Motor neuron (in vitro differentiated cells): Measurements from ENCODE around the gene SGPP1. TPM values are rescaled to one million over a fixed set of nuclear protein-coding genes. Genes with fewer than 3 reads are reported as not detected.
"Not testable (repeated sequence)": the region's sequence is repeated elsewhere in the genome, so short reads cannot be mapped to it uniquely, and the experiment has no call there.

Experiments
- ATAC-seq, 8 experiments: fragments of 200-7000 bp; cut with Tn5 transposase; replicated peaks in 6 of 8; 2 replicates each; pipeline ENCODE4 v1.8.0; 2021; ENCODE audit warnings: mild to moderate bottlenecking in 8 of 8, moderate library complexity in 8 of 8
- H3K27ac ChIP-seq, 2 donors: fragments of 250-450 bp; sonication (Bioruptor Pico); 2 replicates each; pipeline ENCODE4 v1.9.0; 2021; ENCODE audit warnings: antibody characterized with exemption in 2 of 2, mild to moderate bottlenecking in 2 of 2, moderate library complexity in 1 of 2
- H3K4me1 ChIP-seq, 2 donors: fragments of 250-450 bp; sonication (Bioruptor Pico); replicated peaks in 1 of 2; 2 replicates each; pipeline ENCODE4 v1.6.1; 2021; ENCODE audit warnings: antibody characterized with exemption in 2 of 2, mild to moderate bottlenecking in 2 of 2, moderate library complexity in 1 of 2
- H3K4me3 ChIP-seq, 5 donors: fragments of 250-450 bp; sonication (Bioruptor Pico); 2 replicates each; pipeline ENCODE4 v1.9.0; 2021; ENCODE audit warnings: antibody characterized with exemption in 5 of 5, mild to moderate bottlenecking in 5 of 5, moderate library complexity in 4 of 5
- WGBS, 10 experiments: fragments of 450-650 bp; shearing (Covaris generic); methylation state at CpG; one replicate each; pipeline ENCODE4 v1.0.0; 2022; 5-methylcytosine and 5-hydroxymethylcytosine counted together
- in situ Hi-C, 9 experiments: fragments of 400-800 bp; cut with MboI; loops; one replicate each; pipeline ENCODE4 v1.15.0; 2021; ENCODE audit warnings: low sequenced_read_pairs in 9 of 9, low pct_unique_long_range_greater_than_20kb in 2 of 9; ENCODE audit not compliant: unreplicated experiment in 9 of 9
- total RNA-seq, 8 experiments: library from RNA; unstranded; fragments of 300-600 nt; gene quantifications; 2 replicates each; pipeline versions ENCODE4 v1.2.3 to v1.2.4, GENCODE V29; 2022

The SGPP1 gene
- total RNA-seq, 8 experiments from 2014 or later = 6.2 to 16.8 (median 8.5) TPM

DNA sequence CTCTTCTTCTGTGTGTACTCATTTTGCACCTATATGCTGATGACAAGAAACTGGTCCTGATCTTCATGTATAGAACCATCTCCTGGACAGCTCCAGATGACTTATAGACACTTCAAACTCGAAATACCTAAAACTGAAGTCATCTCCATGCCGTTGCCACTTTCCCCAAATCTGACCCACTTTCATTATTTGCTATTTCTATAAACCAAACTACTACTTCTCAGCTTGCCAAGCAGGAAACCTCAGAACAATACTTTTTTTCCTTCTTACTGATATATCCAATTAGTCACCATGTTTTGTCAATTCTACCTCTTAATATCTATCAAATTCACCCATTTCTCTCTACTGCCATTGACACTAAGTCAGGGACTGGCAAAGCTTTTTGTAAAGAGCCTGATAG is 14.8 kb downstream of the SGPP1 start:
- WGBS, 10 experiments = 0 to 94% (median 88%) methylated on average over 1 to 2 of the region's 2 CpGs; no CpG with 5 or more reads in 2 of the 10 experiments
- in situ Hi-C loops = no loop called here

DNA sequence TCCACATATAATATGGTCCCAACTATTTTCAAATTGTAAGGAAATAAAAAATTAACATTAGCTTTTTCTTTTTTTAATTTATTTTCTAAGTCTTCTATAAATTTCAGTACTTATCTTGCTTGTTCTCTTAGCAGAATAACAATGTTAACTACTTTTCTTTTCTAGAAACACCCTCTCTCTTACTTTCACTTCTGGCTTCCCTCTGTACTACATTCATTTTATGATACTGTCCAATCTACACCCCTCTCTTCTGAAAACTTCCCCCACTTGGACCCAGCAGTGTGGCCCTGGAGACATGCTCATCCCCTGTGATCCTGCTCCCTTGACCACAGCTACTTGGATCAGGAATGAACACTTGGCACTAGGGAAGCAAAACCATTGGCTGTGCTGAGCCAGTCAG is 15.7 kb downstream of the SGPP1 start:
- in situ Hi-C loops = no loop called here

More for the DNA sequence above, 14.8 kb downstream of the SGPP1 start:
- Histone ChIP-seq H3K27ac (no peak overlapping the region), H3K4me1 (no peaks in the 10 kb centered on the region), H3K4me3 (no peak overlapping the region)
- no peak for ATAC-seq

GRCh38 chr14:63710497-63710896 is 17.4 kb downstream of the SGPP1 start:
- Histone ChIP-seq H3K27ac (no peak overlapping the region), H3K4me1 (no peaks in the 10 kb centered on the region), H3K4me3 (no peak overlapping the region)
- in situ Hi-C loops = no loop called here
- no peak for ATAC-seq
- 87 to 100% (median 100%) methylated on average over 1 to 4 of the region's 4 CpGs for WGBS, 10 experiments

More for the DNA sequence above, 15.7 kb downstream of the SGPP1 start:
- Histone ChIP-seq H3K27ac (no peak overlapping the region), H3K4me3 (no peak overlapping the region), H3K4me1 (no peaks in the 10 kb centered on the region)
- no peak for ATAC-seq

DNA sequence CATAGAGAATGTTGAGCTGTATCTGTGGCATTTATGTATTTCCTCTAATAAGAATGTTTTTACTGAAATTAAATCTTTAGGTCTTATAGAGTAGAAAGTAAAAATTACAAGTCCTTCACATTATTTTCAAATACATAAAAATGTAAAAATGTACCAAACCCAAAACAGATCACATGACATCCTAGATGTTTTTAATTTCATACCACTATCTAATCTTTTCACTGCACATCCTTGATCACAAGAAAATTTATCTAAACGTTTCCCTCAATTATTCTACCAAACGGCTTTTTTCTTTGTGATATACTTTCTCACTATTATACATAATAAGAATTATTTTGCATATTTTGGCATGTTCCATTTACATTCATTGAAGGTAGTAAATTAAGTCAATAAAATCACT is 18.3 kb downstream of the SGPP1 start:
- in situ Hi-C loops = no loop called here
- Histone ChIP-seq H3K27ac (no peak overlapping the region), H3K4me3 (no peak overlapping the region), H3K4me1 (no peaks in the 10 kb centered on the region)
- WGBS, 10 experiments = 49 to 100% (median 83%) methylated on average over 1 to 2 of the region's 2 CpGs; no CpG with 5 or more reads in 1 of the 10 experiments
- no peak for ATAC-seq

GRCh38 chr14:63707216-63707615 is 20.6 kb downstream of the SGPP1 start:
- WGBS, 10 experiments = 50 to 96% (median 74%) methylated on average over 1 to 7 of the region's 8 CpGs
- no peak for ATAC-seq
- H3K4me3 ChIP-seq = no peak overlapping the region
- in situ Hi-C loops = no loop called here
- no peak overlapping the region for H3K27ac ChIP-seq
- no peaks in the 10 kb centered on the region for H3K4me1 ChIP-seq

DNA sequence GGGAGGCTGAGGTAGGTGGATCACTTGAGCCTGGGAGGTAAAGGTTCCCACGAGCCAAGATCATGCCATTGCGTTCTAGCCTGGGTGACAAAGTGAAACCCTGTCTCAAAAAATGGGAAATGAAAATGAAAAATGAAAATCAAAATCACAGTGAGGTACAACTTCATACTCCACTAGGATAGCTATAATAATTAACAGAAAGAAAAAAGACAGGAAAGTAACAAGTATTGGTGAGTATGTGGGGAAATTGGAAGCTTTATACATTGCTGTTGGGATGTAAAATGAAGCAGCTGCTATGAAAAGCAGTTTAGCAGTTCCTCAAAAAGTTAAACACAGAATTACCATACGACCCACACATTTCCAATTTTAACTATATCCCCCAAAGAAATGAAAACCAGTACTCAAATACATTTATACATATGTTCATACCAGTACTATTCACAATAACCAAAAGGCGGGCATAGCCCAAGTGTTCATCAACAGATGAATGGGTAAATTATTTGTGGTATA is 22.2 kb downstream of the SGPP1 start:
- in situ Hi-C loops = no loop called here
- ATAC-seq = no peak
- no peak overlapping the region for H3K4me3 ChIP-seq
- H3K27ac ChIP-seq = no peak overlapping the region
- WGBS, 10 experiments = 8 to 100% (median 81%) methylated on average over 1 to 4 of the region's 4 CpGs
- H3K4me1 ChIP-seq = no peaks in the 10 kb centered on the region

DNA sequence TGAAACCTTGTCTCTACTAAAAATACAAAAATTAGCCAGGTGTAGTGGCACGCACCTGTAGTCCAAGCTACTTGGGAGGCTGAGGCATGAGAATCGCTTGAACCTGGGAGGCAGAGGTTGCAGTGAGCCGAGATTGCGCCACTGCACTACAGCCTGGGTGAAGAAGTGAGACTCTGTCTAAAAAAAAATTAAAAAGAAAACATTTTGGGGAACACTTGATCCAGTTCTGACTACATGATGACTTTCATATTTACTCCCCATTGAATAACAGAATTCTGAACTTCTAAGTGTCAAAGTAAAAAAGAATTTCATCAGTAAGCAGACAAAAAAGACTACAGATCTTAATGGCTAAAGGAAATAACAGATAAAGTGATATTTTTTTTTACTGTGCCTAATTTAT is 25.3 kb downstream of the SGPP1 start:
- H3K4me3 ChIP-seq, in situ Hi-C loops, ATAC-seq, H3K4me1 ChIP-seq, H3K27ac ChIP-seq: not testable (repeated sequence)
- 83 to 100% (median 93%) methylated on average over 1 to 4 of the region's 4 CpGs; no CpG with 5 or more reads in 1 of the 10 experiments for WGBS, 10 experiments

DNA sequence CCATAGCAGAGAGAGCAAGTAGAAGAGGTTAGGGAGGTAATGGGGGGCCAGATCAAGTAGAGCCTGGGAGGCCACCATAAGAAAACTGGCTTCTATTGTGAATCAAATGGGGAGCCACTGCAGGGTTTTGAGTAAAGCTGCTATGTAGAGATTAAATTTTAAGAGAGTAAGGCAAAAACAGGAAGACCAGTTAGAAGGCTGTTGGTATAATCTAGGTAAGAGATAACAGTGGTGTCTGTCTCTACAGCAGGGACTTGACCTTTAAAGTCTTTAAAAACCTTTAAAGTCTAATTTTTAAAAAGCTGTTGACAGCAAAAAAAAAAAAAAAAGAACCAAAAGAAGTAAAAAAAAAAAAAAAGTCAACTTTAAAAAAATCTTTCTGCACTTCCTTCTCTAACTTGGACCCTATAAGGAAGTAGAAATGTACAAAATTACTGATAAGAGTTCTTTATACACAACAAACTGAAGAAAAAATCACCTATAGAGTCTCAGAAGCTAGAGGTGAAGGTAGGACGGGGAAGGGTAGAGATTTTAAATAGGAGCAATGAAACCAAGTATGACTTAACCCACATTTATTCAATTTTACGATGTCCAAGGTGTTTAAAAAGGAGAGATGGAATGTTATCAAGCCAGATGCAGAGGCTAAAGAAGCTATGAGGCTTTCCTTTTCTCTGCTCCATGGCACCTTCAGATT is 26.1 kb downstream of the SGPP1 start:
- H3K4me3 ChIP-seq = no peak overlapping the region
- H3K27ac ChIP-seq = no peak overlapping the region
- WGBS, 10 experiments = 74 to 100% (median 88%) methylated on average over 2 of the region's 2 CpGs; no CpG with 5 or more reads in 1 of the 10 experiments
- no peaks in the 10 kb centered on the region for H3K4me1 ChIP-seq
- in situ Hi-C loops = no loop called here
- ATAC-seq = no peak

GRCh38 chr14:63692310-63693020 is 35.4 kb downstream of the SGPP1 start:
- no peaks in the 10 kb centered on the region for H3K4me1 ChIP-seq
- 83 to 100% (median 92%) methylated on average over 1 to 4 of the region's 5 CpGs for WGBS, 10 experiments
- in situ Hi-C loops = no loop called here
- no peak overlapping the region for H3K27ac ChIP-seq
- no peak for ATAC-seq
- H3K4me3 ChIP-seq = no peak overlapping the region

DNA sequence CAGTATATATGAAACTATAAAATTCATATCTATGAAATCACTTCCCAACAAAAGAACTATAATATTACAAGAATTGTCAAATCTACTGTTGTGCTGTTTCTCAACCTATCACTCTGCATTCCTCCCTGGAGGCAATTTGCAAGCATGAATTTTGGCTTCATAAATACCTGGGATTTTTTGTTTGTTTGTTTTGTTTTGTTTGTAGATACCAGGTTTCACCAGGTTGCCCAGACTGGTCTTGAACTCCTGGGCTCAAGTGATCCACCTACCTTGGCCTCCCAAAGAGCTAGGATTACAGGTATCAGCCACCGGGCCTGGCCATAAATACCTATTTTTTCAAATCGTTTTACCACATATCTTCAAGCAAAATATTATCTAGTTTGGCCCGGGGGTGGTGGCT is 38.7 kb downstream of the SGPP1 start:
- no peak overlapping the region for H3K27ac ChIP-seq
- ATAC-seq = no peak
- in situ Hi-C loops = no loop called here
- 67 to 100% (median 92%) methylated on average over 1 to 3 of the region's 3 CpGs; no CpG with 5 or more reads in 3 of the 10 experiments for WGBS, 10 experiments
- no peaks in the 10 kb centered on the region for H3K4me1 ChIP-seq
- no peak overlapping the region for H3K4me3 ChIP-seq

- in situ Hi-C loops = no loop called here
- Histone ChIP-seq H3K4me1 (no peaks in the 10 kb centered on the region), H3K27ac (no peak overlapping the region), H3K4me3 (no peak overlapping the region)
- no peak for ATAC-seq
These were observed 40.9 kb downstream of the SGPP1 start for GRCh38 chr14:63686926-63687325.

DNA sequence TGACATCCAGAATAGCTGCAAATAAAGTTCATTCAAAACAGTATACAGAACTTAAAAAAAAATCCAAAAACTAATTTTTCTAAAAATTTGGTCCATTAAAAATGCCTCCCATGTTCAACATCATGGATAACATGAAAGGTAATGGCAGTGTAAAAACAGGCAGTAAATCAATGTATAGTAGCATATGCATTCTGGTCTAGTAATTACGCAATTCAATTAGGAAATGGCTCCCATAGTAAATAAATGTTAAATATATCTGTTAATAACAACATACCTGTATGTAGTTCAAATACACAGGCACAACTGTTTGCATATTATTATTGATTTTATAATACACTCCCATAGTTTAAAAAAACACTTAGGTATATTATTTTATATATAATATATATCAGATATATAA is 42.5 kb downstream of the SGPP1 start:
- Histone ChIP-seq H3K4me3 (no peak overlapping the region), H3K4me1 (no peaks in the 10 kb centered on the region), H3K27ac (no peak overlapping the region)
- WGBS, 10 experiments = 70 to 100% (median 100%) methylated on average over 1 of the region's 1 CpG; no CpG with 5 or more reads in 4 of the 10 experiments
- no peak for ATAC-seq
- in situ Hi-C loops = no loop called here

DNA sequence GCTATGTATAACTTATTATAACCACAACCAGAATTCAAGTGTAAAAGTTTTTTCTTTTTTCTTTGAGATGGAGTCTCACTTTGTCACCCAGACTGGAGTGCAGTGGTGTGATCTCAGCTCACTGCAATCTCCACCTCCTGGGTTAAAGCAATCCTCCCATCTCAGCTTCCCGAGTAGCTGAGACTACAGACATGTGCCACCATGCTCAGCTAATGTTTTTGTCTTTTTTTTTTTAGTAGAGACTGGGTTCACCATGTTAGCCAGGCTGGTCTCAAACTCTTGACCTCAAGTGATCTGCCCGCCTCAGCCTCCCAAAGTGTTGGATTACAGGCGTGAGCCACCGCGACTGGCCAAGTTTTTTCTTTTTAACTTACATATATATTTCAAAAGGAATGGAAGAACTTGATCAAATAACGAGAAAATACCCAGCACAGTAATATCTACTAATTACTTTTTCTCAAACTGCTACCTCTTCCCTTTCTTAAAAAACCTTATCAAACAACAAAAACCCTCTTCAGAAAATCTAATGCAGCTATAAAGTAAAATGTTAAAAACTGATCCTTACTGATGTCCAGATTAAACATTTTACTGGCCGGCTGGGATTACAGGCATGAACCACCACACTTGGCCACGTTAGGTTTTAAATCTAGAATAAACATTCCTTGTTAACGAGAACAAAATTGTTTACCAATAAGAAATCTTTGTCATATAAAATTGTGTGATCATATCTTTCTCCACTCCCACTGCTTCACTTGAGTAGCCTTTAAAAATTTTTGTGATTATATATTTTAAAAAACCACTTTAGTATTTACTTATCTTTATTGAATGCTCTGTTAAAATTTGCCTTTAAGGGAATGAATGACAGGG is 44.9 kb downstream of the SGPP1 start:
- no peaks in the 10 kb centered on the region for H3K4me1 ChIP-seq
- ATAC-seq = no peak
- 73 to 100% (median 92%) methylated on average over 2 to 9 of the region's 9 CpGs for WGBS, 10 experiments
- in situ Hi-C loops = no loop called here
- H3K4me3 ChIP-seq = no peak overlapping the region
- no peak overlapping the region for H3K27ac ChIP-seq
